DND-41 (cell line): ENCODE results near the gene YTHDC2.

Experiments
- CTCF ChIP-seq: IDR thresholded peaks from 2 replicates; pipeline ENCODE4 v1.5.1; 2012; ENCODE audit warnings: borderline replicate concordance, low read length, moderate library complexity, mild to moderate bottlenecking; ENCODE audit not compliant: poor library complexity, severe bottlenecking; ENCODE audit errors: extremely low read depth
- EZH2 ChIP-seq: IDR thresholded peaks from 3 replicates; pipeline ENCODE4 v1.6.1; 2012; ENCODE audit warnings: borderline replicate concordance, low read depth, mild to moderate bottlenecking, moderate library complexity, low read length, inconsistent platforms; ENCODE audit not compliant: severe bottlenecking

- TF ChIP-seq CTCF (no peak), EZH2 (no peak)
Measured at GRCh38 chr5:113524927-113525326, 11.4 kb downstream of the YTHDC2 start.
